ENCODE results near the gene ZNF337. TPM values are rescaled to one million over a fixed set of nuclear protein-coding genes. Genes with fewer than 3 reads are reported as not detected.
"Not testable (repeated sequence)": the region's sequence is repeated elsewhere in the genome, so short reads cannot be mapped to it uniquely, and the experiment has no call there.

ZNF337 gene
- total RNA-seq, 1 donor from 2014 or later: 15.7 TPM

DNA sequence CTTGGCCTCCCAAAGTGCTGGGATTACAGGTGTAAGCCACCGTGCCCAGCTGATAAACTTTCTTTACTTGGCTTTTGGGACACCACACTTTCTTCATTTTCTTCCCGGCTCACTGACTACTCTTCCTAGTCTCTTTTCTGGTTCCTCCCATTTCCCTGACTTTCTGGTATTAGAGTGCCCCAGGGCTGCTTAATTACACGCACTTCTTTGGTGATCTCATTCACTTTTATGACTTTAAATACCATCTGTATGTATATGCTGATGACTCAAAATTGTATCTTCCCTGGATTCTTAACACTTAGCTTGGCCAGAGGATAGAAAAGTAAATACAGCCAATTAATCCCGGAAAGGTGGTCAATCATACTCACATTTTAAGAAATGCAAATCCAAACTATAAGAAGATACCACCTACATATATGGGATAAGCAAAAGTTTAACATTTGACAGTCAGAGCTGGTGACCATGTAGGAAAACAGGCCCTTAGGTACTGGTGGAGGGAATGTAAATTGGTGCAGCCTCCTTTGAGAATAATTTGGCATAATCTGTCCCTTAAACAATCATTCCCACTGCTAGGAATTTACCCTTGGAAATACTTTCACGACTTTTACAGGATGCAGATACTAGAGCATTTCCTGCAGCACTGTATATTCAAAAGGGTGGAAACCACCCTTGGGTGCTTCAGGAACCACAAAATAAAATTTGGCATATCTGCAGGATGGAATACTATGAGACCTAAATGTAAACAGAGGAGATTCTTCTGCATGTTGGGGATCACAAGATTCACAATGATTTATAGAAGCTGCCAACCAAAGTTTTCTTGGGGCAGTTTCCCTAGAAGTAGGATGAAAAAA lies 63.5 kb downstream of the ZNF337 start:
- DNase-seq: no peak
- Mint-ChIP-seq H3K27ac (no peak overlapping the region), H3K4me1 (peaks cover 1% of the 10 kb centered on the region), H3K9me3 (peaks cover 27% of the 10 kb centered on the region), H3K4me3 (no peak overlapping the region), H3K27me3 (no peaks in the 10 kb centered on the region), H3K36me3 (ENCODE audit: low read depth) (peaks cover 38% of the 10 kb centered on the region)
- intact Hi-C loops (cut with micrococcal nuclease): no loop called here

DNA sequence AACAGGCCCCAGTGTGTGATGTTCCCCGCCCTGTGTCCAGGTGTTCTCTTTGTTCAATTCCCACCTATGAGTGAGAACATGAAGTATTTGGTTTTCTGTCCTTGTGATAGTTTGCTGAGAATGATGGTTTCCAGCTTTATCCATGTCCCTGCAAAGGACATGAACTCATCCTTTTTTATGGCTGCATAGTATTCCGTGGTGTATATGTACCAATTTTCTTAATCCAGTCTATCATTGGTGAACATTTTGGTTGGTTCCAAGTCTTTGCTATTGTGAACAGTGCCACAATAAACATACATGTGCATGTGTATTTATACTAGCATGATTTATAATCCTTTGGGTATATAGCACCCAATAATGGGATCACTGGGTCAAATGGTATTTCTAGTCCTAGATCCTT lies 66.0 kb downstream of the ZNF337 start:
- H3K27me3 Mint-ChIP-seq; H3K27ac Mint-ChIP-seq; H3K4me3 Mint-ChIP-seq; DNase-seq; H3K4me1 Mint-ChIP-seq; intact Hi-C loops (cut with micrococcal nuclease): not testable (repeated sequence)
- peaks cover 30% of the 10 kb centered on the region for H3K36me3 Mint-ChIP-seq (ENCODE audit: low read depth)
- peaks cover 25% of the 10 kb centered on the region for H3K9me3 Mint-ChIP-seq

DNA sequence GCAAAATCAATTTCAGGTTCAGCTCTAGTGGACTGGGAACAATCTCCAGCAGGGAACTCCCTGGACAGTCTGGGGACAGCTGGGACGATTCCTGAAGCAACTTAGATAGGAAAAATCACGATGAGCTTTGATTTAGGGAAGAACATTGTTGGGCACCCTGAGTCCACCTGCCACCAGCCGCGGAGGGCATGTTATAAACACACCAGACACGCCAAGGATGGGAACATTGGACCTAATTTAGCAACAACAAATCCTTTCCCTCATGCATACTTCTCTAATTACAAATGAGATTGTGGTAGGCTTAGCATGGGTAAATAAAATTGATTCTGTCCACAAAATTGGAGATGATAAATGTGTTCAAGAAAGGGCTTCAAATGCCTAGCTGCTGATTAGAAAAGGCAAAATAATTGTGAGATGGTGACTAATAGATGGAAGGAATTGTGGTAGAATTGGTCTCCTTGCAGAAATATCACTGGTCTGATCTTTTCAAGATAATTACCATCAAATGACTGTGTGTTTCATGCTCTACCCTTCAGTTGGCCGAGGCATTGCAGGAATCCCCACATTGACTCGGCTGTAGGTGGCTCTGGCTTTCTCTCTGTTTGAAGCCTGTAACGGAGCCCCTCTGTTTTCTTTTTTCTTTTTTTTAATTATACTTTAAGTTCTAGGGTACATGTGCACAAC lies 66.7 kb downstream of the ZNF337 start:
- H3K27me3 Mint-ChIP-seq: no peaks in the 10 kb centered on the region
- intact Hi-C loops (cut with micrococcal nuclease): no loop called here
- no peak overlapping the region for H3K27ac Mint-ChIP-seq
- H3K4me3 Mint-ChIP-seq: no peak overlapping the region
- peaks cover 1% of the 10 kb centered on the region for H3K4me1 Mint-ChIP-seq
- peaks cover 24% of the 10 kb centered on the region for H3K36me3 Mint-ChIP-seq (ENCODE audit: low read depth)
- H3K9me3 Mint-ChIP-seq: peaks cover 25% of the 10 kb centered on the region
- no peak for DNase-seq

DNA sequence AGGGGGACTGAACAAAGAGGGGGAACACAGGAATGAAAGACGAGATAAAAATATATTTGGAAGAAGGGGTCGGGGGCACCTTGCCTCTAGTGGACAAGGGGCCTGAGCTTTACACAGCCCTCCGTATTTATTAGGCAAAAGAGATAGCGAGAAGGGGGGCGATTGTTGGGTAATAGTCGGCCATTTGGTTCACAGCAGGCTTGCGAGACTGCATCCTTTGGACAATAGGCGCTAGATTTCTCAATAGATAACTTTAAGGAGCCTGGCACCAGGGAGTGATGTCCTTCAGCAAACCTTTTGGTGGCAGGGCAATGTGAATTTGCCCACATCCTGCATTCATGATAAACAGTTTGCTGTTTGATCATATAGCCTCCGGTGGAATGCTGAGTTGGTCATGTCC lies 69.9 kb downstream of the ZNF337 start:
- H3K4me1 Mint-ChIP-seq: peaks cover 21% of the 10 kb centered on the region
- intact Hi-C loops (cut with micrococcal nuclease): no loop called here
- peaks cover 25% of the 10 kb centered on the region for H3K9me3 Mint-ChIP-seq
- peaks cover 18% of the 10 kb centered on the region for H3K36me3 Mint-ChIP-seq (ENCODE audit: low read depth)
- H3K4me3 Mint-ChIP-seq: no peak overlapping the region
- no peak overlapping the region for H3K27ac Mint-ChIP-seq
- DNase-seq: no peak
- no peaks in the 10 kb centered on the region for H3K27me3 Mint-ChIP-seq

DNA sequence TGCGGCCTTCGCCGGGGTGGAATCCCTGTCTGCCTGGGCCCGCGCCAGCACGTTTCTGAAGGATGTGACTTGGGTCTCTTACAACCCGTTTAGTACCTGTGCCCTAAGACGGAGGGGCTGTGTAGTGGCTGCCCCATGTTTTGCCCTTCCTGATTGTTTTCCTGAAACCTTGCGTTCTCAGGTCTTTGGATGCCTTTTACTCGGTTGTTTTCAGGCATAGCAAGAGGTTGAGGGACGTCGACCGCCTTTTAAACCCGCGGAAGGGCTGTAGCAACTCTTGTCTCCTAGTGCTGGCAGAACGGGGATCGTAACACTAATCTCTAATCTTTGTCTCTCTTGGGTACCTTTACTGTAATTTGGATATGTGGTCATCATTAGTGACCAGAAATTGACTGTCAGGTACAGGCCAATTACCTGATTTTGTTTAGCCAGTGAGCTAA lies 72.1 kb downstream of the ZNF337 start:
- peak overlapping the region; percentile 85 for H3K4me3 Mint-ChIP-seq
- peak overlapping the region; percentile 98 for H3K27ac Mint-ChIP-seq
- H3K36me3 Mint-ChIP-seq (ENCODE audit: low read depth): peaks cover 17% of the 10 kb centered on the region
- no peak for DNase-seq
- peaks cover 27% of the 10 kb centered on the region for H3K4me1 Mint-ChIP-seq
- intact Hi-C loops (cut with micrococcal nuclease): loop anchor here (1.0 to 5.0 kb wide), 5 partner anchors 39 to 377 kb away; partner anchors contain the start of genes ABHD12, GINS1, NINL and PYGB
- peaks cover 13% of the 10 kb centered on the region for H3K9me3 Mint-ChIP-seq
- no peaks in the 10 kb centered on the region for H3K27me3 Mint-ChIP-seq

Other genes starting within 250 kb of the ZNF337 start
- gene NINL, start 111.3 kb downstream of the ZNF337 start, total RNA-seq: 3.0 and 3.5 TPM in 2 replicates
- 10.0 TPM in 2 replicates for gene NANP, start 72.8 kb downstream of the ZNF337 start, total RNA-seq

Measured in activated CD4-positive, alpha-beta T cell treated with anti-CD3 and anti-CD28 coated beads, Interleukin-2, amount 10 ng/mL, durations not matched to agents 24 days and 14 days (primary cell).